Measurements from ENCODE around the gene TRPV5. TPM values are rescaled to one million over a fixed set of nuclear protein-coding genes. Genes with fewer than 3 reads are reported as not detected.

TRPV5 gene
- total RNA-seq, 4 donors from 2014 or later: not detected

- Histone ChIP-seq H3K36me3 (no peaks in the 10 kb centered on the region), H3K9me3 (no peaks in the 10 kb centered on the region), H3K4me3 (no peak overlapping the region), H3K4me1 (no peaks in the 10 kb centered on the region), H3K27ac (no peak overlapping the region), H3K27me3 (no peaks in the 10 kb centered on the region)
- ATAC-seq: no peak
- in situ Hi-C loops (cut with MboI; ENCODE audit: low sequenced_read_pairs in 4 of 4) (no loop called here), intact Hi-C loops (cut with DNase I; ENCODE audit: low total_unique reads) (no loop called here)
- no peak for DNase-seq
- TF ChIP-seq POLR2A (IDR thresholded peaks at IDR 0.05): no peak
- TF ChIP-seq, protein P1, sequence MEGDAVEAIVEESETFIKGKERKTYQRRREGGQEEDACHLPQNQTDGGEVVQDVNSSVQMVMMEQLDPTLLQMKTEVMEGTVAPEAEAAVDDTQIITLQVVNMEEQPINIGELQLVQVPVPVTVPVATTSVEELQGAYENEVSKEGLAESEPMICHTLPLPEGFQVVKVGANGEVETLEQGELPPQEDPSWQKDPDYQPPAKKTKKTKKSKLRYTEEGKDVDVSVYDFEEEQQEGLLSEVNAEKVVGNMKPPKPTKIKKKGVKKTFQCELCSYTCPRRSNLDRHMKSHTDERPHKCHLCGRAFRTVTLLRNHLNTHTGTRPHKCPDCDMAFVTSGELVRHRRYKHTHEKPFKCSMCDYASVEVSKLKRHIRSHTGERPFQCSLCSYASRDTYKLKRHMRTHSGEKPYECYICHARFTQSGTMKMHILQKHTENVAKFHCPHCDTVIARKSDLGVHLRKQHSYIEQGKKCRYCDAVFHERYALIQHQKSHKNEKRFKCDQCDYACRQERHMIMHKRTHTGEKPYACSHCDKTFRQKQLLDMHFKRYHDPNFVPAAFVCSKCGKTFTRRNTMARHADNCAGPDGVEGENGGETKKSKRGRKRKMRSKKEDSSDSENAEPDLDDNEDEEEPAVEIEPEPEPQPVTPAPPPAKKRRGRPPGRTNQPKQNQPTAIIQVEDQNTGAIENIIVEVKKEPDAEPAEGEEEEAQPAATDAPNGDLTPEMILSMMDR (IDR thresholded peaks at IDR 0.05 in 4 of 5, conservative IDR thresholded peaks at IDR 0.05 in 1 of 5): no peak
These were observed 28.0 kb upstream of the TRPV5 start for GRCh38 chr7:142961595-142961972.

DNA sequence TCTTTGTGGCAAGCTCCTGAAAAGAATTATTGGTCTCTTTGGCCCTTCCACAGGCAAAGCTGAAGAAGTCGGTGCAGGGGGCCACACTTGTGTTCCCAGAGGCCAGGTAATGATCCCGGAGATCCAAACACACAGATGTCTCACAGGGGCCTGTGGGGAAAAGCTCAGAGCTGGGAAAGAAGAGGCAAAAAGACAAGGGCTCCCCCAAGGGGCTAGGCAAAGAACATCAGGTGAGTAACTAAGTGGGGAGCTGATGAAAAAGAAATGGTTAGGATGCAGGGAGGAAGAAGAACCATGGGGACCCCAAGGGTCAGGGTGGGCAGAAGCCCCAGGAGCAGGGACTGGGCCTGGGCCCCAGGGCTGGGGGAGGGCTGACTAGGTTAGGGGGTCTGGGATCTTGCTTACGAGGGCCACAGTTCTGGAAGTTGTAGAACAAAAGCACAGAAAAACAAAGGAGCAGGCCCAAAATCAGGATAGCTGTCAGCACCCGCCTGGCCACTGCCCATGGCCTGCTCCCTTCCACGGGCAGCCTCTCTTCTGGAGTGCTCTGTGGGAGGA, 27.5 kb upstream of the TRPV5 start:
- TF ChIP-seq, protein P1 (IDR thresholded peaks at IDR 0.05 in 4 of 5, conservative IDR thresholded peaks at IDR 0.05 in 1 of 5): no peak
- no peak for TF ChIP-seq POLR2A (IDR thresholded peaks at IDR 0.05)
- H3K27ac ChIP-seq: no peak overlapping the region
- DNase-seq (no peak), ATAC-seq (no peak)
- H3K27me3 ChIP-seq: no peaks in the 10 kb centered on the region
- no peak overlapping the region for H3K4me3 ChIP-seq
- intact Hi-C loops (cut with DNase I; ENCODE audit: low total_unique reads) (no loop called here), in situ Hi-C loops (cut with MboI; ENCODE audit: low sequenced_read_pairs in 4 of 4) (no loop called here)
- no peaks in the 10 kb centered on the region for H3K4me1 ChIP-seq
- H3K9me3 ChIP-seq: no peaks in the 10 kb centered on the region
- H3K36me3 ChIP-seq: no peaks in the 10 kb centered on the region

GRCh38 chr7:142959202-142959601, 25.7 kb upstream of the TRPV5 start:
- TF ChIP-seq POLR2A (IDR thresholded peaks at IDR 0.05): no peak
- TF ChIP-seq, protein P1 (IDR thresholded peaks at IDR 0.05 in 4 of 5, conservative IDR thresholded peaks at IDR 0.05 in 1 of 5): no peak
- H3K4me3 ChIP-seq: no peak overlapping the region
- no peaks in the 10 kb centered on the region for H3K27me3 ChIP-seq
- DNase-seq (no peak), ATAC-seq (no peak)
- no peaks in the 10 kb centered on the region for H3K36me3 ChIP-seq
- in situ Hi-C loops (cut with MboI; ENCODE audit: low sequenced_read_pairs in 4 of 4): no loop called here
- no peaks in the 10 kb centered on the region for H3K4me1 ChIP-seq
- intact Hi-C loops (cut with DNase I; ENCODE audit: low total_unique reads): no loop called here
- H3K27ac ChIP-seq: no peak overlapping the region
- no peaks in the 10 kb centered on the region for H3K9me3 ChIP-seq

- intact Hi-C loops (cut with DNase I; ENCODE audit: low total_unique reads): no loop called here
- ATAC-seq (no peak), DNase-seq (no peak)
- H3K4me1 ChIP-seq: no peaks in the 10 kb centered on the region
- H3K9me3 ChIP-seq: no peaks in the 10 kb centered on the region
- H3K4me3 ChIP-seq: no peak overlapping the region
- no peak for TF ChIP-seq POLR2A (IDR thresholded peaks at IDR 0.05)
- TF ChIP-seq, protein P1 (IDR thresholded peaks at IDR 0.05 in 4 of 5, conservative IDR thresholded peaks at IDR 0.05 in 1 of 5): no peak
- no peaks in the 10 kb centered on the region for H3K27me3 ChIP-seq
- no peaks in the 10 kb centered on the region for H3K36me3 ChIP-seq
- in situ Hi-C loops (cut with MboI; ENCODE audit: low sequenced_read_pairs in 4 of 4): no loop called here
- H3K27ac ChIP-seq: no peak overlapping the region
These were observed 24.2 kb upstream of the TRPV5 start for GRCh38 chr7:142957723-142958122.

Measured in gastrocnemius medialis (tissue), 4 donors.